Measurements from ENCODE around the gene DHRS3.
"Not testable (repeated sequence)": the region's sequence is repeated elsewhere in the genome, so short reads cannot be mapped to it uniquely, and the experiment has no call there.

GRCh38 chr1:12645401-12645800, 27.4 kb upstream of the DHRS3 start:
- TF ChIP-seq POLR2A, CTCF (IDR thresholded peaks at IDR 0.05): not testable (repeated sequence)

All from body of pancreas (tissue), 4 donors.